Measurements from ENCODE around the gene SLC9A9. TPM values are rescaled to one million over a fixed set of nuclear protein-coding genes. Genes with fewer than 3 reads are reported as not detected.
"Not testable (repeated sequence)": the region's sequence is repeated elsewhere in the genome, so short reads cannot be mapped to it uniquely, and the experiment has no call there.

The SLC9A9 gene
- total RNA-seq, 4 donors from 2014 or later: 2.1 to 40.4 (median 7.2) TPM

- Histone ChIP-seq H3K9me3 (no peaks in the 10 kb centered on the region), H3K4me3 (no peak overlapping the region), H3K36me3 (no peaks in the 10 kb centered on the region), H3K4me1 (peaks cover 0 to 9% (median 0%) of the 10 kb centered on the region in 4 donors), H3K27me3 (no peaks in the 10 kb centered on the region), H3K27ac (no peak overlapping the region)
- no peak for TF ChIP-seq POLR2A (IDR thresholded peaks at IDR 0.05)
- no peak for TF ChIP-seq CTCF (IDR thresholded peaks at IDR 0.05)
- DNase-seq: no peak
Observed at GRCh38 chr3:143437405-143437804, 410.9 kb downstream of the SLC9A9 start.

- Histone ChIP-seq H3K27ac (no peak overlapping the region), H3K9me3 (no peaks in the 10 kb centered on the region), H3K36me3 (no peaks in the 10 kb centered on the region), H3K4me1 (peaks cover 0 to 15% (median 0%) of the 10 kb centered on the region in 4 donors), H3K27me3 (no peaks in the 10 kb centered on the region), H3K4me3 (no peak overlapping the region)
- no peak for TF ChIP-seq CTCF (IDR thresholded peaks at IDR 0.05)
- TF ChIP-seq POLR2A (IDR thresholded peaks at IDR 0.05): no peak
- DNase-seq: no peak
Observed at GRCh38 chr3:143436231-143436930, 411.9 kb downstream of the SLC9A9 start.

- H3K27me3 ChIP-seq: no peaks in the 10 kb centered on the region
- no peaks in the 10 kb centered on the region for H3K9me3 ChIP-seq
- TF ChIP-seq CTCF (IDR thresholded peaks at IDR 0.05): peak in 5 of 6 experiments; percentile 7 to 54 (median 47)
- no peak for TF ChIP-seq POLR2A (IDR thresholded peaks at IDR 0.05)
- H3K27ac ChIP-seq: no peak overlapping the region
- peaks cover 0 to 15% (median 0%) of the 10 kb centered on the region in 4 donors for H3K4me1 ChIP-seq
- DNase-seq: peak in 1 of 3 donors; percentile 49
- H3K4me3 ChIP-seq: no peak overlapping the region
- no peaks in the 10 kb centered on the region for H3K36me3 ChIP-seq
Observed at GRCh38 chr3:143433787-143434378, 414.4 kb downstream of the SLC9A9 start.

GRCh38 chr3:143431298-143431697 lies 417.0 kb downstream of the SLC9A9 start:
- DNase-seq, H3K9me3 ChIP-seq, H3K36me3 ChIP-seq, H3K27me3 ChIP-seq, H3K27ac ChIP-seq, H3K4me3 ChIP-seq: not testable (repeated sequence)
- H3K4me1 ChIP-seq: peaks cover 0 to 15% (median 0%) of the 10 kb centered on the region in 4 donors

GRCh38 chr3:143430568-143430967 lies 417.7 kb downstream of the SLC9A9 start:
- H3K4me3 ChIP-seq: no peak overlapping the region
- no peak for DNase-seq

More at GRCh38 chr3:143430568-143430967, 417.7 kb downstream of the SLC9A9 start:
- Histone ChIP-seq H3K4me1 (peaks cover 0 to 15% (median 0%) of the 10 kb centered on the region in 4 donors), H3K36me3 (no peaks in the 10 kb centered on the region), H3K27me3 (no peaks in the 10 kb centered on the region), H3K9me3 (no peaks in the 10 kb centered on the region), H3K27ac (no peak overlapping the region)
- TF ChIP-seq POLR2A (IDR thresholded peaks at IDR 0.05): no peak
- TF ChIP-seq CTCF (IDR thresholded peaks at IDR 0.05): no peak
